HL-60 (cell line): ENCODE results near the gene PMIS2.

Experiments used
- GABPA ChIP-seq: IDR thresholded peaks from 2 replicates; pipeline ENCODE4 v1.6.1; 2012; ENCODE audit warnings: low read depth
- POLR2AphosphoS5 ChIP-seq: IDR thresholded peaks from 2 replicates; pipeline ENCODE4 v1.6.1; 2012; ENCODE audit warnings: low read depth
- TF ChIP-seq, protein P1 (sequence below): IDR thresholded peaks from 2 replicates; pipeline ENCODE4 v1.6.1; 2012; ENCODE audit warnings: low read depth; ENCODE audit not compliant: insufficient replicate concordance
- TF ChIP-seq, protein P2 (sequence below): IDR thresholded peaks from one replicate; pipeline ENCODE4 v1.5.1; 2011; ENCODE audit warnings: low read length, control low read depth, inconsistent platforms; ENCODE audit not compliant: insufficient read depth

DNA sequence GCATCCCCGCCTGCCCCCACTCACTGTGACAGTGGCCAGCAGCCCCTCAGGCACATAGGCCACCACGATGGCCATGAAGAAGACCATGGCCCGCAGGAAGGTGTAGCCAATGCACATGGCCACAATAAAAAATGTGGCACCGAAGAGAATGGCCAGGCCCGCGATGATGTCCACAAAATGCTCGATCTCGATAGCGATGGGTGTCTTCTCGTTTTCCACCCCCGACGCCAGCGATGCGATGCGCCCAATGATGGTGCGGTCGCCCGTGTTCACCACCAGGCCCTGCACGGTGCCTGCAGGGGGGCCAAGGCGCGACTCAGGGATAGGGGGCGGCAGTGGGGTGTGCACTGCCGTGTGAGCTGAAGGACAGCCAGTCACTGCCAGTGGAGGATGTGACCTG is 26.2 kb upstream of the PMIS2 start:
- TF ChIP-seq, protein P1, sequence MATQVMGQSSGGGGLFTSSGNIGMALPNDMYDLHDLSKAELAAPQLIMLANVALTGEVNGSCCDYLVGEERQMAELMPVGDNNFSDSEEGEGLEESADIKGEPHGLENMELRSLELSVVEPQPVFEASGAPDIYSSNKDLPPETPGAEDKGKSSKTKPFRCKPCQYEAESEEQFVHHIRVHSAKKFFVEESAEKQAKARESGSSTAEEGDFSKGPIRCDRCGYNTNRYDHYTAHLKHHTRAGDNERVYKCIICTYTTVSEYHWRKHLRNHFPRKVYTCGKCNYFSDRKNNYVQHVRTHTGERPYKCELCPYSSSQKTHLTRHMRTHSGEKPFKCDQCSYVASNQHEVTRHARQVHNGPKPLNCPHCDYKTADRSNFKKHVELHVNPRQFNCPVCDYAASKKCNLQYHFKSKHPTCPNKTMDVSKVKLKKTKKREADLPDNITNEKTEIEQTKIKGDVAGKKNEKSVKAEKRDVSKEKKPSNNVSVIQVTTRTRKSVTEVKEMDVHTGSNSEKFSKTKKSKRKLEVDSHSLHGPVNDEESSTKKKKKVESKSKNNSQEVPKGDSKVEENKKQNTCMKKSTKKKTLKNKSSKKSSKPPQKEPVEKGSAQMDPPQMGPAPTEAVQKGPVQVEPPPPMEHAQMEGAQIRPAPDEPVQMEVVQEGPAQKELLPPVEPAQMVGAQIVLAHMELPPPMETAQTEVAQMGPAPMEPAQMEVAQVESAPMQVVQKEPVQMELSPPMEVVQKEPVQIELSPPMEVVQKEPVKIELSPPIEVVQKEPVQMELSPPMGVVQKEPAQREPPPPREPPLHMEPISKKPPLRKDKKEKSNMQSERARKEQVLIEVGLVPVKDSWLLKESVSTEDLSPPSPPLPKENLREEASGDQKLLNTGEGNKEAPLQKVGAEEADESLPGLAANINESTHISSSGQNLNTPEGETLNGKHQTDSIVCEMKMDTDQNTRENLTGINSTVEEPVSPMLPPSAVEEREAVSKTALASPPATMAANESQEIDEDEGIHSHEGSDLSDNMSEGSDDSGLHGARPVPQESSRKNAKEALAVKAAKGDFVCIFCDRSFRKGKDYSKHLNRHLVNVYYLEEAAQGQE = no peak
- TF ChIP-seq, protein P2, sequence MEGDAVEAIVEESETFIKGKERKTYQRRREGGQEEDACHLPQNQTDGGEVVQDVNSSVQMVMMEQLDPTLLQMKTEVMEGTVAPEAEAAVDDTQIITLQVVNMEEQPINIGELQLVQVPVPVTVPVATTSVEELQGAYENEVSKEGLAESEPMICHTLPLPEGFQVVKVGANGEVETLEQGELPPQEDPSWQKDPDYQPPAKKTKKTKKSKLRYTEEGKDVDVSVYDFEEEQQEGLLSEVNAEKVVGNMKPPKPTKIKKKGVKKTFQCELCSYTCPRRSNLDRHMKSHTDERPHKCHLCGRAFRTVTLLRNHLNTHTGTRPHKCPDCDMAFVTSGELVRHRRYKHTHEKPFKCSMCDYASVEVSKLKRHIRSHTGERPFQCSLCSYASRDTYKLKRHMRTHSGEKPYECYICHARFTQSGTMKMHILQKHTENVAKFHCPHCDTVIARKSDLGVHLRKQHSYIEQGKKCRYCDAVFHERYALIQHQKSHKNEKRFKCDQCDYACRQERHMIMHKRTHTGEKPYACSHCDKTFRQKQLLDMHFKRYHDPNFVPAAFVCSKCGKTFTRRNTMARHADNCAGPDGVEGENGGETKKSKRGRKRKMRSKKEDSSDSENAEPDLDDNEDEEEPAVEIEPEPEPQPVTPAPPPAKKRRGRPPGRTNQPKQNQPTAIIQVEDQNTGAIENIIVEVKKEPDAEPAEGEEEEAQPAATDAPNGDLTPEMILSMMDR = no peak
- TF ChIP-seq POLR2AphosphoS5 = no peak
- no peak for TF ChIP-seq GABPA
